ENCODE data around the gene ARFGAP3.

The ARFGAP3 gene

DNA sequence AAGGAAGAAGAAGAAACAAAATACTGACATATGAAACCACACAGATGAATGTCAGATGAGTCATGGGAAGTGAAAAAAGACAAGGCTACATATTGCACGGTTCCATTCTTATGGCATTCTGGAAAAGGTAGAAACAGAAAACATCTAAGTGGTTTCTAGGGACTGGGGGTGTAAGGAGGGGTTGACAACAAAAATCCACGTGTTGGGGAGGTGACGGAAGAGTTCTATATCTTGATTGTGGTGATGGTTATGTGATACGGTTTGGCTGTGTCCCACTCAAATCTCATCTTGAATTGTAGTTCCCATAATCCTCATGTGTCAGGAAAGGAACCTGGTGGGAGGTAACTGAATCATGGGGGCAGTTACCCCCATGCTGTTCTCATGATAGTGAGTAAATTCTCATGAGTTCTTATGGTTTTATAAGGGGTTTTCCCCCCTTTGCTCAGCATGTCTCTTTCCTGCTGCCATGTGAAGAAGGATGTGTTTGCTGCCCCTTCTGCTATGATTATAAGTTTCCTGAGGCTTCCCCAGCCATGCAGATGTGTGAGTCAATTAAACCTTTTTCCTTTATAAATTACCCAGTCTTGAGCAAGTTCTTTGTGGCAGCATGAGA is 6.4 kb upstream of the ARFGAP3 start:
- no peak for TF ChIP-seq ZNF274 (IDR thresholded peaks at IDR 0.05; ENCODE audit: low read depth, low read length)
- H3K4me3 ChIP-seq (ENCODE audit: low read length), result no peak overlapping the region

DNA sequence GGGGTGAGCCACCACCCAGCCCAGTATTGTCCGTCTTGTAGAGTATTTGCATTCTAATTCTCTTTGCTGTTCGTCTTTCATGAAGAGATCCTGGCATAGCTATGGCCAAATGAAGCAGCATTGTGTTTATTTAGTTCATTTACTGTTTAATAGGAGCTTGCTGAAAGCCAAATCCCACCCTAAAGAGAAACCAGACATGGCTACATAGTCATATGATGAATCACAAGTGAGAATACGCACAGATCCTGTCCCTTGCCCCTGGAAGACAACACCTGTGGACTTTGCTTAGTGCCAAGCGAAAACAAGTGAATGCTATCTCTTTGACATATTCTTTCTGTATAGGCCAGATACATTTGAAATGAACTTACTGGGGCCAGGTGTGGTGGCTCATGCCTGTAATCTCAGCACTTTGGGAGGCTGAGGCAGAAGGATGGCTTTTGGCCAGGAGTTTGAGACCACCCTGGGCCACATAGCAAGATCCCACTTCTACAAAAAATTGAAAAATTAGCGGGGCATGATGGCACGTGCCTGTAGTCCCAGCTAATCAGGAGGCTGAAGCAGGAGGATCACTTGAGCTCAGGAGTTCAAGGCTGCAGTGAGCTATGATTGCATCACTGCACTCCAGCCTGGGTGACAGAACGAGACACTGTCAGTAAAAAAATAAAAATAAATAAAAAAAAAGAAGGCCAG is 5.1 kb upstream of the ARFGAP3 start:
- no peak overlapping the region for H3K4me3 ChIP-seq (ENCODE audit: low read length)
- no peak for TF ChIP-seq ZNF274 (IDR thresholded peaks at IDR 0.05; ENCODE audit: low read depth, low read length)

GRCh38 chr22:42860968-42861367 is 3.9 kb upstream of the ARFGAP3 start:
- H3K4me3 ChIP-seq (ENCODE audit: low read length), result no peak overlapping the region
- no peak for TF ChIP-seq ZNF274 (IDR thresholded peaks at IDR 0.05; ENCODE audit: low read depth, low read length)

- no peak overlapping the region for H3K4me3 ChIP-seq (ENCODE audit: low read length)
- no peak for TF ChIP-seq ZNF274 (IDR thresholded peaks at IDR 0.05; ENCODE audit: low read depth, low read length)
Observed at GRCh38 chr22:42857845-42858481, 890 bp upstream of the ARFGAP3 start.

- H3K4me3 ChIP-seq (ENCODE audit: low read length), result peak overlapping the region; percentile 74
- no peak for TF ChIP-seq ZNF274 (IDR thresholded peaks at IDR 0.05; ENCODE audit: low read depth, low read length)
Observed at GRCh38 chr22:42856179-42856864, 751 bp downstream of the ARFGAP3 start.

- peak overlapping the region; percentile 74 for H3K4me3 ChIP-seq (ENCODE audit: low read length)
- no peak for TF ChIP-seq ZNF274 (IDR thresholded peaks at IDR 0.05; ENCODE audit: low read depth, low read length)
Observed at GRCh38 chr22:42855721-42856120, 1.4 kb downstream of the ARFGAP3 start.

DNA sequence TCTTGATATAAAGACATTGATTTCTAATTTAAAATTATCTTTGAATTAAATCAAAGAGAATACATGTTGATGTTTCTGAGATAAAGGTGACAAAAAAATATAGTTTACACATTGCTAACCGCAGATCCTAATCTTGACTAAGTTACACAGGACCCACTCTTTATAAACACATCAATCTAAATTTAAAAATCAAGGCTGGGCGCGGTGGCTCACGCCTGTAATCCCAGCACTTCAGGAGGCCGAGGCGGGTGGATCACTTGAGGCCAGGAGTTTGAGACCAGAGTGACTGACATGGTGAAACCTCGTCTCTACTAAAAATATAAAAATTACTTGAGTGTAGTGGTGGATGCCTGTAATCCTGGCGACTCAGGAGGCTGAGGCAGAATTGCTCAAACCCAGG is 1.9 kb downstream of the ARFGAP3 start:
- no peak overlapping the region; the same call in 1 of the 2 replicates for H3K4me3 ChIP-seq (ENCODE audit: low read length)
- no peak for TF ChIP-seq ZNF274 (IDR thresholded peaks at IDR 0.05; ENCODE audit: low read depth, low read length)

DNA sequence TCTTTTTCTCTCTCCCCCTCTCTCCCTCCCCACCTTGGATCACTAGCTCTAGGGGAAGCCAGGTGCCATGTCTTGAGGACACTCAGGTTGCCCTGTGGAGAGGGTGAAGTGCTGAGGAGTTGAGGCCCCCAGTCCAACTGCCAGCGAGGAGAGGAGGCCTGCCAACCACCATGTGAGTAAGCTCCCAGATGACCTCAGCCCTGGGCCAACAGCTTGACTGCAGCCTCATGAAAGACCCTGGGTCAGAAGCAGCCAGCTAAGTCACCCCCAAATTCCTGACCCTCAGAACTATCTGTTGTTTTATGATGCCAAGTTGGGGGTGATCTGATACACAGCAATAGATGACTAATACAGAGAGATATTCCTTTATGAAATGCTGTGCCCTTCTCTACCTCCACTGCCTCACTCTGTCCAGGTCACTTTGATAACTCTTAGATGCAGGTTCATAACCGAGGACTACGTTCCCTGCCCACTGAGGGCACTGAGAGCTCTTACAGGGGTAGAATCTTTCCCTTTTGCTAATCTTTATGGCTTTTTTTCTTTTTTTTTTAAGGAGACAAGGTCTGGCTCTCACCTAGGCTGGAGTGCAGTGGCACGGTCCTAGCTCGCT is 8.0 kb downstream of the ARFGAP3 start:
- no peak for TF ChIP-seq ZNF274 (IDR thresholded peaks at IDR 0.05; ENCODE audit: low read depth, low read length)
- H3K4me3 ChIP-seq (ENCODE audit: low read length), result no peak overlapping the region

GRCh38 chr22:42847110-42847509 is 10.0 kb downstream of the ARFGAP3 start:
- no peak overlapping the region for H3K4me3 ChIP-seq (ENCODE audit: low read length)
- TF ChIP-seq ZNF274 (IDR thresholded peaks at IDR 0.05; ENCODE audit: low read depth, low read length), result no peak

- H3K4me3 ChIP-seq (ENCODE audit: low read length), result no peak overlapping the region
- no peak for TF ChIP-seq ZNF274 (IDR thresholded peaks at IDR 0.05; ENCODE audit: low read depth, low read length)
Observed at GRCh38 chr22:42844756-42845155, 12.3 kb downstream of the ARFGAP3 start.

GRCh38 chr22:42842658-42843370 is 14.3 kb downstream of the ARFGAP3 start:
- H3K4me3 ChIP-seq (ENCODE audit: low read length), result no peak overlapping the region
- no peak for TF ChIP-seq ZNF274 (IDR thresholded peaks at IDR 0.05; ENCODE audit: low read depth, low read length)

DNA sequence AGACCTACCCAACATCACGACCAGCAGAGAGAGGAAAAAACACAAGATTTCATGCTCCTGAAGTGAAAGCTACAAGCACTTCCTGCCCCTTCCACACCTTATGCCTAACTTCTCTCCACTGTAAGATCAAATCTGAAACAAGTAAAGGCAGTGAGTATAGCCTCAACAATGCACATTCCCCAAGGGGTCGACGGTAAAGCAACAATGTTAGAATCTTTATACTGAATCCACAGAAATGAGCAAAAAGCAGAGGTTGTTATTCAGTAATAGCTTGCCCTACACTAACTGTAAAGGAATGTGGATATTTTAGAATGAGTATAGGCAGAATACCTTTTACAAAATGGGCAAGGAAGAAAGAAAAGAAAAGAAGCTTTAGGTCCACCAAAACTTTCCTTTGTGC is 15.6 kb downstream of the ARFGAP3 start:
- TF ChIP-seq ZNF274 (IDR thresholded peaks at IDR 0.05; ENCODE audit: low read depth, low read length), result no peak
- no peak overlapping the region for H3K4me3 ChIP-seq (ENCODE audit: low read length)

DNA sequence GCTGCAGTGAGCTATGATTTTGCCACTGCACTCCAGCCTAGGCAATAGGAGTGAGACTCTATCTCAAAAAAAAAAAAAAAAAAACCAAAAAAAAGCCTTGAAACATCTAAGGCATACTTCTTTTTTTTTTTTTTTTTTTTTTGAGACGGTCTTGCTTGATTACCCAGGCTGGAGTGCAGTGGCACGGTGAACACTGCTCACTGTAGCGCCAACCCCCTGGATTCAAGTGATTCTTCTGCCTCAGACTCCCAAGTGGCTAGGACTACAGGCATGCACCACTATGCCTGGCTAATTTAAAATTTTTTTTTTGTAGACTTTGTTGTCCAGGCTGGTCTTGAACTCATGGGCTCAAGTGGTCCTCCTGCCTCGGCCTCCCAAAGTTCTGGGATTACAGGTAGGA is 19.5 kb downstream of the ARFGAP3 start:
- TF ChIP-seq ZNF274 (IDR thresholded peaks at IDR 0.05; ENCODE audit: low read depth, low read length), result no peak
- H3K4me3 ChIP-seq (ENCODE audit: low read length), result no peak overlapping the region

DNA sequence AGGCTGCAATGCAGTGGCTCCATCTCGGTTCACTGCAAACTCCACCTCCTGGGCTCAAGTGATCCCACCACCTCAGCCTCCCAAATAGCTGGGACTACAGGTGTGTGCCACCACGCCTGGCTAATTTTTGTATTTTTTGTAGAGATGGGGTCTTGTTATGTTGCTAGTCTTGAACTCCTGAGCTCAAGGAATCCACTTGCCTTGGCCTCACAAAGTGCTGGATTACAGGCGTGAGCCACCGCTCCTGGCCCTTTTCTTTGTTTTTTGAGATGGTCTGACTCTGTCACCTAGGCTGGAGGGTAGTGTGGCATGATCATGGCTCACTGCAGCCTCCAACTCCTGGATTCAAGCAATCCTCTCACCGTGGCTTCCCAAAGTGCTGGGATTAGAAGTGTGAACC is 21.0 kb downstream of the ARFGAP3 start:
- no peak for TF ChIP-seq ZNF274 (IDR thresholded peaks at IDR 0.05; ENCODE audit: low read depth, low read length)
- H3K4me3 ChIP-seq (ENCODE audit: low read length), result no peak overlapping the region
